ENCODE data around the gene MEGF8.
"Not testable (repeated sequence)": the region's sequence is repeated elsewhere in the genome, so short reads cannot be mapped to it uniquely, and the experiment has no call there.

The MEGF8 gene

GRCh38 chr19:42311657-42312056 lies 13.8 kb upstream of the MEGF8 start:
- DNase-seq = no peak

GRCh38 chr19:42312370-42312769 lies 13.1 kb upstream of the MEGF8 start:
- no peak for DNase-seq

GRCh38 chr19:42313096-42313839 lies 12.2 kb upstream of the MEGF8 start, which contains the start of gene TMEM145:
Gene TMEM145 (plus strand): TSS chr19:42313309. CDS start chr19:42313377, 68 bp downstream.
- peak; percentile 42 for DNase-seq

DNA sequence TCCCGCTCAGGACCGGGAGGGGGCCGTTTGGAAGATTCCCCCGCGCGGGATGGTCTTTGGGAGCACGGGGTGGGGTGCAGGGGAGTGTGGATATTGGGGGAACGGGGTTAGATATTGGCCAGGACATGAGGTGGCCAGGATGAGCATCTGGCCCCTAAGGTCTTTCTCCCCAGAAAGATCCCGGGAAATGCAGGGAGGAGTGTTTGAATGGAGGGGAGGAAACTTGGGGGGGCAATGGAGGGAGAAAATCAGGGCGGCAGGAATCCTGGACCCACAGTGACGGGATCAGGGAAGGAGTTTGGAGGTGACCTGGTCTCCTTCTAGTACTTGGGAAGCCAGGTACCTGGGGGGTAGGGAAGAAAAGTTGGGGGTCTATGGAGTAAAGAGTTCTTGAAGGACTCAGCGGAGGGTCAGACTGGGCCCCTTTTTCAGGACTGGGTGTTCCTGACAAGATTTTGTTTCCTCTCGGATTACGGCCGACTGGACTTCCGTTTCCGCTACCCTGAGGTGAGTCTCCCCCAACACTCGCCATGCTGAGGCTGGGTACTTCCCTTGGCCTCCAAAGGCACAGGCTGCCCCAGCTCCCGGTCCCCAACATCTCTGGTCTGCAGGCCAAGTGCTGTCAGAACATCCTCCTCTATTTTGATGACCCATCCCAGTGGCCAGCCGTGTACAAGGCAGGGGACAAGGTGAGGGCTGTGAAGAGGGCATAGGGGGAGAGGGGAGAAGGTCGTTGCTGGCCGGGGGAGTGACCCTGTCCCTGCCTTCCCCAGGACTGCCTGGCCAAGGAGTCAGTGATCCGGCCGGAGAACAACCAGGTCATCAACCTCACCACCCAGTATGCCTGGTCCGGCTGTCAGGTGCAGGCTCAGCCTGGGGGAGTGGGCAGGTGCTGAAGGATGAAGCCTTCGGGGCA lies 11.3 kb upstream of the MEGF8 start:
- DNase-seq = no peak

GRCh38 chr19:42315024-42315423 lies 10.4 kb upstream of the MEGF8 start:
- DNase-seq = no peak

GRCh38 chr19:42316223-42317211 lies 8.9 kb upstream of the MEGF8 start:
- DNase-seq = peak; percentile 75

- DNase-seq = no peak
Measured at GRCh38 chr19:42317535-42317934, 7.9 kb upstream of the MEGF8 start.

- no peak for DNase-seq
Measured at GRCh38 chr19:42322305-42322704, 3.1 kb upstream of the MEGF8 start.

- DNase-seq = no peak
Measured at GRCh38 chr19:42323473-42323851, 2.0 kb upstream of the MEGF8 start.

GRCh38 chr19:42323852-42324654 lies 1.4 kb upstream of the MEGF8 start:
- no peak for DNase-seq

GRCh38 chr19:42324655-42325307 lies 654 bp upstream of the MEGF8 start:
- no peak for DNase-seq

- peak; percentile 28 for DNase-seq
Measured at GRCh38 chr19:42325896-42326771, 699 bp downstream of the MEGF8 start.

DNA sequence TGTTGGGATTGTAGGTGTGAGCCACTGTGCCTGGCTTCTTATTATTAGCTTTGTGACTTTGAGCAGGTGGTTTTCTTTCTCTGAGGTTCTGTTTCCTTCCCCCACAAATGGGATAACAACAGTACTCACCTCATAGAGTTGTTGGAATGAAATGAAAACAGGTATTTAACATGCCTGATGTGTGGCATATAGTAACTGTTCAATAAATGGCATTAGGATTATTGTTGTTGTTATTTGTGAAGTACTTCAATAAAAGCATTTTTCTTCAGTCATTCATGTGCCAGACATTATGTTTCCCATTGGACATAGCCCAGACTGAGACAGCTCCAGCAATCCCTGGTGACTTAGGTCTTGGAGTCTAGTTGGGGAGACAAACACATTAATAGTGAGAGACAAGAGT lies 1.5 kb downstream of the MEGF8 start:
- no peak for DNase-seq

DNA sequence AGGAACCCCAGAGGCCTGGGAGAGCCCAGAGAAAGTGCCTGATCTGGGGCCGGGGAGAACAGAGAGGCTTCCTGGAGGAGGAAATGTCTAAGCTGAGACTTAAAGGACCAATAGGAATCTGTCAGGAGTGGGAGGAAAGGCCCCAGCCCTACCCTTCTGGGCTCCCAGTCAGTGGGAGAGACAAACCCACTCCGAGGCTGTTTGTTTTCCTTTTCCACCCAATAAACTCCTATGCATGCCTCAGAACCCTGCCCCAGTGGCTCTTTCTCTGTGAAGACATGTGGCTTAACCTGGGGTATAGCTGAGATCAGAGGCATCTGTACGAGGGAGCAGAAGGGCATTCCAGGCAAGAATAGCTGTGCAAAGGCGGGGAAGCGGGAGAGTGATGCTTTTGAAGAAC lies 1.9 kb downstream of the MEGF8 start:
- DNase-seq = no peak

GRCh38 chr19:42328106-42328505 lies 2.7 kb downstream of the MEGF8 start:
- DNase-seq = no peak

GRCh38 chr19:42328854-42329253 lies 3.4 kb downstream of the MEGF8 start:
- DNase-seq = no peak

DNA sequence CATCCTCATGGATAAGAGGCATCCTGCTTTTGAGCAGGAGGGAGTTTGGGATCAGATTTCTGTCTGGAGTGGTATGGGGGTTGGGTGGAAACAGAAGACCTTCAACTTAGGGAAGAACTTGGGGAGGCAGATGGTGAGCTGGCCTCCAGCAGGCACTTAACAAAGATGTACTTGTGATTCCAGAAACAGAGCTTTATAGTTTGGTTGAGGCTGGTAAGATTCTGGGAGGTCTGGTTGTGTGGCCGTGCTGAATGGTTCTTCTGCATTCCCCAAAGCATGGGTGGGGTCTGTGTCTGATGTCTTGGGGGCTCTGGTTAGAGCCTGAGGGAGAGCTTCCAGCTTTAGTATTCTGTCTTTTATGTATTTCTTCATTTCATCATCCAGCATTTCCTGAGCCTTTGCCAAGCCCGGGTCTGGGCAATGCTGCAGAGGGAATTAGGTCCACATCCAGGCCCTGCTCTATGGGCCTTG lies 4.8 kb downstream of the MEGF8 start:
- peak; percentile 72 for DNase-seq

- DNase-seq = not testable (repeated sequence)
Measured at GRCh38 chr19:42331333-42331732, 5.9 kb downstream of the MEGF8 start.

- no peak for DNase-seq
Measured at GRCh38 chr19:42332059-42332458, 6.6 kb downstream of the MEGF8 start.

DNA sequence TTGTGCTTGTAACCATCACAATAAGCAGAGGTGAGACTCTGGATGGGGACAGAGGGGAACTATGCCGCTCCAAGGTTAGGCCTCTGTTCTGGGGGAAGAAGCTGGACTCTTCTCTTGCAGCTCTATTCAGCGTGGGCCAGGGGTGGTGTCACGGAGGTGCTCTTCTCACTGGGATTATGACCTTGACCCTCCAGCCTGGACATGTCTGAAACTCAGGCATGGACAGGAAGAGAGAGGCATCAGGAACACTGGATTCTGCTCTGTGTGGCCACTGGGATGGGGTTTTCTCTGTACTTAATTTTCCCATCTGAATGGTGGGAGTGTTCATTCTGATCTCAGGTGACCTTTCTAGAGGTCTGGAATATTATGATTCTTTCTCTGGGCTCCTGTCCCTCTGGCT lies 7.6 kb downstream of the MEGF8 start:
- DNase-seq = no peak
